ENCODE measurements around the gene PARVB. TPM values are rescaled to one million over a fixed set of nuclear protein-coding genes. Genes with fewer than 3 reads are reported as not detected.
A peak's percentile ranks its signal among the peaks of the same experiment; 100 is the strongest.

PARVB gene
- total RNA-seq, 1 experiment from 2014 or later = 35.3 TPM

DNA sequence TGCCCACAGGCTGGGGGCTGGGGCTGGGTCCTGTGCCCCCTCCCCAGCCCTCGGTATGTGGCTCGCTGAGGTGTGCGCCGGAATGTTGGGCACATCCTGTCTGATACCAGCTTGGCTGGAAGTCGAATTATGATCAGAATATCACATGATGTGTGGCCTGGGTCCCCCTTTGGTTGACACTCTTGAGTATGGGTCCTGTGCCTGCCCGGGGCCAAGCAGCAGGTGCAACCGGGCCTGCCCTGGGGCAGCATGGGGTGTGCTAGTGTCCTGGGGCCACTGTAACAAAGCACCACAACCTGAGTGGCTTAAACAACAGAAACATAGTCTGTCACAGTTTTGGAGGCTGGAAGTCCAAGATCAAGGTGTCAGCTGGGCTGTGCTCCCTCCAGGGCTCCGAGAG lies 52.7 kb downstream of the PARVB start:
- H3K9me3 ChIP-seq (ENCODE audit: insufficient read depth, low read depth) = no peaks in the 10 kb centered on the region
- no peaks in the 10 kb centered on the region for H3K9me2 ChIP-seq (ENCODE audit: insufficient read depth)
- no peaks in the 10 kb centered on the region for H3K79me2 ChIP-seq (ENCODE audit: low read depth)
- no peaks in the 10 kb centered on the region for H3K36me3 ChIP-seq (ENCODE audit: low read depth)
- POLR2A ChIA-PET (ENCODE audit: unreplicated experiment) = no interaction called here
- CTCF ChIA-PET = no interaction called here
- H3F3A ChIP-seq (ENCODE audit: insufficient read depth, low read depth) = no peaks in the 10 kb centered on the region
- no peak for DNase-seq
- no peaks in the 10 kb centered on the region for H3K4me1 ChIP-seq (replicated peaks; ENCODE audit: insufficient read depth)
- TF ChIP-seq EZH2 (IDR thresholded peaks at IDR 0.05; ENCODE audit: low read depth) (no peak), CTCF (conservative IDR thresholded peaks at IDR 0.05) (no peak)
- no peak overlapping the region for H3K4me2 ChIP-seq
- no peaks in the 10 kb centered on the region for H3K27me3 ChIP-seq (ENCODE audit: insufficient read depth, low read depth)
- intact Hi-C loops (cut with micrococcal nuclease; ENCODE audit: unreplicated experiment) = no loop called here
- no peak overlapping the region for H2AFZ ChIP-seq
- peaks cover 4% of the 10 kb centered on the region for H4K20me1 ChIP-seq (ENCODE audit: insufficient read depth)
- H3K27ac ChIP-seq = no peak overlapping the region
- no peak overlapping the region for H3K4me3 ChIP-seq
- BruUV-seq (replicated peaks) = no TSS peak

DNA sequence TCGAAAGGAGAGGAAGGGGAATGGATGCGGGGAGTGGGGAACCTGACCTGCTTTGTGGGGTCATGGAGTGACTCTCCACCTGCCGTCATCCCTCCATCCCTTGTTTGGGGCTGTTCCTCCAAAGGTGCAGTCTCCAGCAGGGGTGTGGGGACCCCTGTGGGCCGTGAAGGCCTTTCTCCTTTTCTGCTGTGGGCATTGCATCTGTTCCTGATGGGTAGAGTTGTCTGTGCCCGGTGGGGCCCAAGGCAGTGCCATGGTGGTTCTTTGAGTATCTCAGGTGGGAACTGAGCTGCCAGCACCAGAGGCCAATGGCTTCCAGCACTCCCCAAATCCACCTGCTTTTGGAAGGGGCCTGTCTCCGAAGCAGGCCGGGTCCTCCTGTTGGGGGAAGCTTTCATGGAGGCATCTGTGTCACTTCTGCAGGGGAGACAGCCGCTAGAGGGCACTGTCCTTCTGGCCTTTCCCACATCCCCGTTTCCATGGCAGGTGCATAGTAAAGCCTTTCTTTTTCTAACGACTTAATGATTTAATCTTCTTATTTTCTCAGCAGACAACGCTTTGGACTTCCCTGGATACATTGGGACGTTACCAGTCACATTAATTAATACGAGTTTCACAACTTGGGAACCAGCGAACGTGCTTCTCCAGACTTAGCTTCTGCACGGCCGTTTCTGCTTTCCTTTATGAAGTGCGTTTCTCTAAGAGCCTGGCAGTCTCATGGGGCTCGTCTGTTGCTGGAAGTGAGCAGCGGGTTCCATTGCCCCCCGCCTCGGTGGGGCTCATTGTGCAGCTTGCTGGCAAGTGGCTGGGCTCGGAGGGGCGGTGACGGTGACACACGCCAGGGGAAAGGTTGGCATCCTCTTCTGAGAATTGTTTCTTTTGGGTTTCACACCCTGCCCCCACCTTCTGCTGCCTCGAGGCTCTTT lies 57.1 kb downstream of the PARVB start:
- DNase-seq = peak in 1 of 2 experiments; percentile 62
- H2AFZ ChIP-seq = no peak overlapping the region
- peaks cover 8% of the 10 kb centered on the region for H4K20me1 ChIP-seq (ENCODE audit: insufficient read depth)
- intact Hi-C loops (cut with micrococcal nuclease; ENCODE audit: unreplicated experiment) = loop anchor here (1.0 to 10.0 kb wide), 4 partner anchors 88 to 542 kb away; no protein-coding TSS in a partner anchor
- no peak overlapping the region for H3K27ac ChIP-seq
- 0 out of 2 replicates have a peak, but pooled peaks cover 4% of the 10 kb centered on the region for H3F3A ChIP-seq (ENCODE audit: insufficient read depth, low read depth)
- CTCF ChIA-PET = no interaction called here
- no TSS peak for BruUV-seq (replicated peaks)
- H3K36me3 ChIP-seq (ENCODE audit: low read depth) = no peaks in the 10 kb centered on the region
- no peak for TF ChIP-seq EZH2 (IDR thresholded peaks at IDR 0.05; ENCODE audit: low read depth)
- TF ChIP-seq CTCF (conservative IDR thresholded peaks at IDR 0.05) = peak; percentile 90
- no peaks in the 10 kb centered on the region for H3K27me3 ChIP-seq (ENCODE audit: insufficient read depth, low read depth)
- no peak overlapping the region for H3K4me2 ChIP-seq
- no peaks in the 10 kb centered on the region for H3K9me2 ChIP-seq (ENCODE audit: insufficient read depth)
- no peaks in the 10 kb centered on the region for H3K4me1 ChIP-seq (replicated peaks; ENCODE audit: insufficient read depth)
- H3K79me2 ChIP-seq (ENCODE audit: low read depth) = no peaks in the 10 kb centered on the region
- H3K4me3 ChIP-seq = no peak overlapping the region
- no peaks in the 10 kb centered on the region for H3K9me3 ChIP-seq (ENCODE audit: insufficient read depth, low read depth)
- POLR2A ChIA-PET (ENCODE audit: unreplicated experiment) = no interaction called here

DNA sequence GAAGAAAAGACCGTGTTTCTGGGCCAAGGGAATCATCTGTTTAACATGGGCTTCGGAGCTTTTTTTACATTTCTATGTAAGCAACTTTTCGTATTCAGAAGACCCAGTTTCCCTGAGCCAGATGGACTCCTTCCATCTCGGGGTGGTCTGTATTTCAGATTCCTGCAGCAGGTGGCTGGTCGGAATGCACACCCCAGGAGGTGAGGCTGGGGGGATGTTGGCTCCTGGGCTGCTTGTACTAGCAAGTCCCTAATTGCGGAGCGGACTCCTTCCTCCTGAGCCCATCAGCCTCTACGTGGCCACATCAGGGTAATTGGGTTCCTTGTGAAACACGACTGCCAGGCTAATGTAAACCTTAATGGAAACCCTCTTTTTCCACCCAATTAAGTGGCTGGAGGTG lies 58.7 kb downstream of the PARVB start:
- TF ChIP-seq CTCF (conservative IDR thresholded peaks at IDR 0.05) (no peak), EZH2 (IDR thresholded peaks at IDR 0.05; ENCODE audit: low read depth) (no peak)
- CTCF ChIA-PET = no interaction called here
- Histone ChIP-seq H3K36me3 (ENCODE audit: low read depth) (no peaks in the 10 kb centered on the region), H3K9me3 (ENCODE audit: insufficient read depth, low read depth) (no peaks in the 10 kb centered on the region), H3K9me2 (ENCODE audit: insufficient read depth) (no peaks in the 10 kb centered on the region), H4K20me1 (ENCODE audit: insufficient read depth) (peaks cover 8% of the 10 kb centered on the region), H3K4me2 (no peak overlapping the region), H3K79me2 (ENCODE audit: low read depth) (no peaks in the 10 kb centered on the region), H2AFZ (no peak overlapping the region), H3F3A (ENCODE audit: insufficient read depth, low read depth) (0 out of 2 replicates have a peak, but pooled peaks cover 4% of the 10 kb centered on the region), H3K4me1 (replicated peaks; ENCODE audit: insufficient read depth) (no peaks in the 10 kb centered on the region), H3K27ac (no peak overlapping the region), H3K4me3 (no peak overlapping the region), H3K27me3 (ENCODE audit: insufficient read depth, low read depth) (no peaks in the 10 kb centered on the region)
- BruUV-seq (replicated peaks) = no TSS peak
- intact Hi-C loops (cut with micrococcal nuclease; ENCODE audit: unreplicated experiment) = loop anchor here (5.0 to 10.0 kb wide), 2 partner anchors 242 to 484 kb away; no protein-coding TSS in a partner anchor
- POLR2A ChIA-PET (ENCODE audit: unreplicated experiment) = no interaction called here
- DNase-seq = no peak
